H1 (cell line): ENCODE data around the gene SLC15A3. TPM values are rescaled to one million over a fixed set of nuclear protein-coding genes. Genes with fewer than 3 reads are reported as not detected.

Experiments
- CTCF ChIA-PET: fragments of 300-600 bp; sonication (Branson Sonifier 250); formaldehyde crosslinking; loops from one replicate; lab custom pipeline; 2021; ENCODE audit not compliant: partially characterized antibody; lab: Charles Lee
- POLR2A ChIA-PET: fragments of 300-600 bp; sonication (Branson Sonifier 250); formaldehyde crosslinking; loops from one replicate; lab custom pipeline; 2021; ENCODE audit warnings: inconsistent platforms; ENCODE audit not compliant: partially characterized antibody; lab: Charles Lee
- DNase-seq, 2 experiments: peaks; one replicate each; pipeline versions ENCODE4 v3.0.0 to v3.0.0-alpha.2; 2010 to 2022; ENCODE audit warnings: low spot score in 2 of 2, low read depth in 1 of 2, mixed read lengths in 1 of 2
- FAIRE-seq: peaks from 2 replicates; lab custom pipeline; 2011; peaks lifted over from hg19 to GRCh38; lab: Jason Lieb, UNC
- H2AFZ ChIP-seq: 2 replicates; pipeline ENCODE4 v1.8.1; 2012; ENCODE audit warnings: low read length, inconsistent platforms
- H2AK5ac ChIP-seq: 2 replicates; pipeline ENCODE4 v1.6.1; 2013; ENCODE audit warnings: low read depth, low read length
- H2BK120ac ChIP-seq: replicated peaks from 2 replicates; pipeline ENCODE3; 2013; ENCODE audit warnings: low read depth, low read length, inconsistent platforms
- H2BK12ac ChIP-seq: 2 replicates; pipeline ENCODE4 v1.6.1; 2013; ENCODE audit warnings: low read depth, low read length
- H2BK15ac ChIP-seq: 2 replicates; pipeline ENCODE4 v1.6.1; 2013; ENCODE audit warnings: low read length
- H2BK20ac ChIP-seq: 2 replicates; pipeline ENCODE4 v1.6.1; 2013; ENCODE audit warnings: low read length
- H2BK5ac ChIP-seq: 2 replicates; pipeline ENCODE4 v1.6.1; 2013; ENCODE audit warnings: low read depth, low read length
- H3K14ac ChIP-seq: 2 replicates; pipeline ENCODE4 v1.6.1; 2013; ENCODE audit warnings: inconsistent platforms; ENCODE audit not compliant: insufficient read length
- H3K18ac ChIP-seq: 2 replicates; pipeline ENCODE4 v1.6.1; 2013; ENCODE audit warnings: low read length; ENCODE audit errors: extremely low read depth
- H3K23ac ChIP-seq: 2 replicates; pipeline ENCODE4 v1.6.1; 2013; ENCODE audit warnings: inconsistent platforms; ENCODE audit not compliant: insufficient read length
- H3K23me2 ChIP-seq: 2 replicates; pipeline ENCODE4 v1.6.1; 2013; ENCODE audit warnings: low read depth, low read length
- H3K27ac ChIP-seq: 2 replicates; pipeline ENCODE4 v1.6.1; 2011; ENCODE audit warnings: low read depth, low read length, inconsistent platforms
- H3K27me3 ChIP-seq, 4 experiments: replicated peaks in 1 of 4; 1 replicate in 1 of 4; 2 replicates in 3 of 4; pipeline versions ENCODE4 v1.6.1 to v1.8.1; 2011 to 2013; ENCODE audit warnings: low read length in 3 of 4, mild to moderate bottlenecking in 3 of 4, inconsistent platforms in 2 of 4, mixed read lengths in 2 of 4, moderate library complexity in 1 of 4; ENCODE audit not compliant: control insufficient read depth in 3 of 4, insufficient read depth in 3 of 4; ENCODE audit errors: extremely low read depth in 1 of 4
- H3K36me3 ChIP-seq, 4 experiments: 2 replicates each; pipeline versions ENCODE4 v1.6.1 to v1.8.1; 2011 to 2013; ENCODE audit warnings: mild to moderate bottlenecking in 4 of 4, low read length in 3 of 4, moderate library complexity in 2 of 4, control low read depth in 1 of 4, inconsistent platforms in 1 of 4; ENCODE audit not compliant: insufficient read depth in 4 of 4, control insufficient read depth in 2 of 4
- H3K4ac ChIP-seq: replicated peaks from 2 replicates; pipeline ENCODE3; 2013; ENCODE audit warnings: low read length, low read depth, mixed read lengths, inconsistent platforms; ENCODE audit not compliant: insufficient read length
- H3K4me1 ChIP-seq, 4 experiments: replicated peaks in 1 of 4; 1 replicate in 1 of 4; 2 replicates in 3 of 4; pipeline versions ENCODE4 v1.6.1 to v1.8.1; 2011 to 2013; ENCODE audit warnings: low read length in 3 of 4, inconsistent platforms in 2 of 4, mixed read lengths in 1 of 4; ENCODE audit not compliant: insufficient read depth in 4 of 4, control insufficient read depth in 3 of 4
- H3K4me2 ChIP-seq, 2 experiments: 2 replicates each; pipeline versions ENCODE4 v1.6.1 to v1.8.1; 2011 to 2013; ENCODE audit warnings: low read depth in 2 of 2, low read length in 2 of 2, control low read depth in 1 of 2, inconsistent platforms in 1 of 2, mild to moderate bottlenecking in 1 of 2; ENCODE audit not compliant: insufficient read depth in 1 of 2
- H3K4me3 ChIP-seq, 4 experiments: fragments of 200-600, 300-600 bp in 1 of 4; sonication (generic), shearing (Covaris generic), sonication (Bioruptor Twin) in 1 of 4; 2 replicates each; pipeline versions ENCODE4 v1.5.1 to v1.8.1; 2011 to 2016; ENCODE audit warnings: low read length in 4 of 4, low read depth in 3 of 4, control low read depth in 2 of 4, inconsistent platforms in 2 of 4, mild to moderate bottlenecking in 2 of 4, mixed read lengths in 1 of 4, moderate library complexity in 1 of 4; ENCODE audit not compliant: insufficient read depth in 2 of 4; ENCODE audit errors: extremely low read depth in 1 of 4
- H3K56ac ChIP-seq: replicated peaks from 2 replicates; pipeline ENCODE3; 2013; ENCODE audit warnings: low read depth, mild to moderate bottlenecking, mixed read lengths, low read length, inconsistent platforms; ENCODE audit not compliant: insufficient read length
- H3K79me1 ChIP-seq: 2 replicates; pipeline ENCODE4 v1.6.1; 2013; ENCODE audit warnings: low read depth, low read length, control low read depth
- H3K79me2 ChIP-seq, 2 experiments: 2 replicates each; pipeline versions ENCODE4 v1.6.1 to v1.8.1; 2012 to 2013; ENCODE audit warnings: low read length in 2 of 2, mild to moderate bottlenecking in 2 of 2, inconsistent platforms in 1 of 2; ENCODE audit not compliant: insufficient read depth in 2 of 2, control insufficient read depth in 1 of 2
- H3K9ac ChIP-seq, 4 experiments: replicated peaks in 1 of 4; 1 replicate in 1 of 4; 2 replicates in 3 of 4; pipeline versions ENCODE4 v1.6.1 to v1.8.1; 2011 to 2013; ENCODE audit warnings: low read depth in 3 of 4, low read length in 3 of 4, control low read depth in 2 of 4, mild to moderate bottlenecking in 2 of 4, moderate library complexity in 2 of 4, inconsistent platforms in 1 of 4; ENCODE audit errors: extremely low read depth in 1 of 4
- H3K9me3 ChIP-seq, 2 experiments: 2 replicates each; pipeline versions ENCODE4 v1.6.1 to v1.8.1; 2012 to 2013; ENCODE audit warnings: mild to moderate bottlenecking in 2 of 2, moderate library complexity in 2 of 2, control low read depth in 1 of 2, inconsistent platforms in 1 of 2, low read depth in 1 of 2, low read length in 1 of 2, mixed read lengths in 1 of 2; ENCODE audit not compliant: insufficient read depth in 2 of 2
- H4K20me1 ChIP-seq, 2 experiments: replicated peaks in 1 of 2; 2 replicates each; pipeline versions ENCODE3 to v1.8.1; 2011 to 2013; ENCODE audit warnings: inconsistent platforms in 2 of 2, low read length in 2 of 2, mild to moderate bottlenecking in 1 of 2; ENCODE audit not compliant: insufficient read depth in 2 of 2, control insufficient read depth in 1 of 2
- H4K5ac ChIP-seq: 2 replicates; pipeline ENCODE4 v1.6.1; 2013; ENCODE audit warnings: low read length, low read depth, mixed read lengths, inconsistent platforms; ENCODE audit not compliant: insufficient read length
- H4K8ac ChIP-seq: 2 replicates; pipeline ENCODE4 v1.8.0; 2013; ENCODE audit warnings: mild to moderate bottlenecking, moderate library complexity, low read length, inconsistent platforms; ENCODE audit not compliant: insufficient read depth; ENCODE audit errors: extremely low read depth
- H4K91ac ChIP-seq: replicated peaks from 2 replicates; pipeline ENCODE3; 2013; ENCODE audit warnings: low read length, mixed read lengths, inconsistent platforms; ENCODE audit not compliant: insufficient read length
- ASH2L ChIP-seq: fragments of 200-600, 300-600 bp; sonication (generic); IDR thresholded peaks from one replicate; pipeline ENCODE4 v1.7.1; 2017; ENCODE audit warnings: low read length
- EP300 ChIP-seq, 2 experiments: IDR thresholded peaks; 1 replicate in 1 of 2; 2 replicates in 1 of 2; pipeline ENCODE4 v1.6.1; 2011 to 2012; ENCODE audit warnings: low read depth in 2 of 2, low read length in 2 of 2, mild to moderate bottlenecking in 2 of 2, borderline replicate concordance in 1 of 2, inconsistent platforms in 1 of 2, moderate library complexity in 1 of 2
- KDM1A ChIP-seq: fragments of 200-600, 300-600 bp; sonication (generic); IDR thresholded peaks from 2 replicates; pipeline ENCODE4 v1.7.1; 2016; ENCODE audit warnings: mild to moderate bottlenecking, low read length, borderline replicate concordance
- WGBS, 2 experiments: shearing (Covaris generic) in 1 of 2; methylation state at CpG; one replicate each; pipeline versions ENCODE4 v1.1.6 to v1.1.7; 2013 to 2015; ENCODE audit warnings: low lambda C conversion rate in 2 of 2, mixed read lengths in 2 of 2, inconsistent platforms in 1 of 2, low coverage in 1 of 2, missing lambda C conversion rate in 1 of 2; ENCODE audit not compliant: insufficient replicate concordance in 2 of 2, insufficient coverage in 1 of 2, insufficient read length in 1 of 2; ENCODE audit errors: extremely low coverage in 1 of 2, missing lambda C conversion rate in 1 of 2; 5-methylcytosine and 5-hydroxymethylcytosine counted together
- long read RNA-seq, 2 experiments: library from RNA in 1 of 2; library from capped mRNA in 1 of 2; stranded (forward); transcript quantifications; one replicate each; pipeline ENCODE4 v2.0.0, GENCODE V29; 2021; ENCODE audit warnings: inconsistent platforms in 1 of 2
- polyA minus RNA-seq, 3 experiments: library from RNA; depleted of rRNA, polyadenylated mRNA; stranded (reverse); fragments of >200 nt; gene quantifications; 1 replicate in 2 of 3; 2 replicates in 1 of 3; pipeline ENCODE4 v1.2.3, GENCODE V29; 2011
- polyA plus RNA-seq, 7 experiments: library from polyadenylated mRNA; depleted of rRNA in 3 of 7; stranded (reverse) in 5 of 7; unstranded in 2 of 7; fragments of >200 nt in 5 of 7; fragments of 200-250 nt in 2 of 7; gene quantifications; 1 replicate in 5 of 7; 2 replicates in 1 of 7; 4 replicates in 1 of 7; pipeline versions ENCODE4 v1.2.1 to v1.2.3, GENCODE V29; 2011 to 2013; ENCODE audit warnings: missing spikeins in 2 of 7, mixed read lengths in 2 of 7
- total RNA-seq: library from RNA; stranded (reverse); fragmentation: NEBNext Ultra II Directional; extraction: Animal tissue kit (Norgen Biotek cat#: 25700); gene quantifications from 2 replicates; pipeline ENCODE4 v1.2.1, GENCODE V29; 2021
- TF ChIP-seq, protein P1 (sequence below): IDR thresholded peaks from 2 replicates; pipeline ENCODE4 v1.6.1; 2012; ENCODE audit warnings: inconsistent platforms
- TF ChIP-seq, protein P2 (sequence below): IDR thresholded peaks from 2 replicates; pipeline ENCODE4 v1.6.1; 2011; ENCODE audit warnings: low read length, improper control_type of control experiment

SLC15A3 gene
- total RNA-seq: 25.8 and 33.7 TPM in 2 replicates
- polyA plus RNA-seq (2011; rRNA removed): 31.0 and 36.4 TPM in 2 replicates
- polyA plus RNA-seq (2011; cell fraction: cytosol; rRNA removed): 21.3 TPM
- 34.6 TPM for polyA plus RNA-seq (2011; cell fraction: nucleus; rRNA removed)
- polyA plus RNA-seq (2012, experiment 1 of 2): 23.0 to 39.6 TPM (median 34.9 TPM) in 4 replicates
- 42.7 TPM for polyA plus RNA-seq (2012, experiment 2 of 2)
- polyA plus RNA-seq (2013, experiment 1 of 2): 52.8 TPM
- polyA plus RNA-seq (2013, experiment 2 of 2): 59.9 TPM
- 32.4 and 38.1 TPM in 2 replicates for polyA minus RNA-seq (2011; rRNA and poly(A)+ RNA removed)
- 23.1 TPM for polyA minus RNA-seq (2011; cell fraction: cytosol; rRNA and poly(A)+ RNA removed)
- 32.3 TPM for polyA minus RNA-seq (2011; cell fraction: nucleus; rRNA and poly(A)+ RNA removed)
- long read RNA-seq, experiment 1, full-length matches to known transcripts: 23 of 35 reads
- long read RNA-seq, experiment 1, partial matches to known transcripts: 8 of 35 reads
- long read RNA-seq, experiment 1, other reads (novel, unspliced or antisense): 4 of 35 reads
- long read RNA-seq, experiment 2, full-length matches to known transcripts: 1 of 1 reads
- long read RNA-seq, experiment 2, partial matches to known transcripts: 0 of 1 reads
- long read RNA-seq, experiment 2, other reads (novel, unspliced or antisense): 0 of 1 reads

DNA sequence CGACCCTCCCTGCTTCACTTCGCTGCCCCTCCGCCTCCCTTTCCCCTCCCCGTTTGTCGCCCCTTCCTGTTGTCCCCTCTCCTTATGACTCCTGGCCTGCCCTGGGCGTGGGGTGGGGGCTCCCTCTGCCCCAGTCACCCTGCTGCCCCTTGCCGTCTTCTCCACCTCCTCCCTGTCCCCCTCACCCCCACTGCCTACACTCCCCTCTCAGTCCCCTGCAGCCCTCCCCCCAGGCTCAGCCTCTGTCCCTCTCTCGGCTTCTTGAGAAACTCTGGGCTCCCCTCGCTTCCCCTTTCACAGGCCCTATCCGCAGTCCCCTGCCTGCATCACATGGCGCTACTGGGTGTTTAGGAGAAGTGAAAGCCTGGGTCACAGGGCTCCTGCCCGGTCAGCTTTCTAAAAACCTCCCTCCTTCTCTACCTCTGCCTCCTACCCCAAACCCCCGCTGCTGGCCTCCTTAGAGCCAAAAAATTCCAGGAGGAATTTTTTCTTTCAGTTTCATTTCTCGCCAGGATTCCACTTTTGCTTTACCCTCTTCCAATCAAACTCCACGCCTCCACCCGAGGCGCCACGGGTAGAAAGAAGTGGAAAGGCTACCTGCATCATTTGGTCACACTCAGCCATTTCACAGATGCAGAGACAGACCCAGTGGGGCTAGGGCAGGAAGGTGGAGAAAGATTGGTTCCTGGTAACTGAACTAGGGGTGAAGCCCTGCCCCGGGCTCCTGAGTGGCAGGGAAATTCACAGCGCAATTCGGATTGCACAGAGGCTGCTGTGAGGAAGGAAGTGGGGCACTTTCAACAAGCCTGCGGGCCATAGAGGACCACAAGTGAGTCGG lies at the start of gene SLC15A3:
Gene SLC15A3 (minus strand): TSS at position 273 of the 838 bp plus-strand sequence. CDS start 625 bp downstream, outside the sequence.
- CTCF ChIA-PET: interaction anchor here (1.5 kb wide), 1 partner anchor 18 kb away, joined by 5 read pairs; no protein-coding TSS in a partner anchor
- H3K4me1 ChIP-seq: peaks cover 0 to 23% (median 14%) of the 10 kb centered on the region in 4 experiments; a peak in 6 of 7 replicates
- FAIRE-seq (no peak), DNase-seq (peak in 1 of 2 experiments; percentile 72)
- H3K27me3 ChIP-seq: peaks cover 0 to 15% (median 8%) of the 10 kb centered on the region in 4 experiments; a peak in 4 of 7 replicates
- peak within 1 kb of the TSS; percentile 26; the same call in 1 of the 2 replicates for H3K27ac ChIP-seq
- no peaks in the 10 kb centered on the region for H3K79me2 ChIP-seq
- H3K36me3 ChIP-seq: no peaks in the 10 kb centered on the region
- no peak within 1 kb of the TSS for H2AK5ac ChIP-seq
- POLR2A ChIA-PET: interaction anchor here (1.1 to 2.5 kb wide), 4 partner anchors 9 to 66 kb away, joined by 4 to 10 read pairs (median 7); no protein-coding TSS in a partner anchor
- no peaks in the 10 kb centered on the region for H3K9me3 ChIP-seq
- H3K9ac ChIP-seq: peak within 1 kb of the TSS in 3 of 4 experiments; percentile 34 to 55 (median 50); a peak in 5 of 7 replicates
- peak within 1 kb of the TSS; percentile 91 for H3K18ac ChIP-seq
- H2BK12ac ChIP-seq: peak within 1 kb of the TSS; percentile 95; the same call in 1 of the 2 replicates
- no peak within 1 kb of the TSS for H2BK120ac ChIP-seq
- 18% methylated on average over 19 of the region's 23 CpGs; no CpG with 5 or more reads in 1 of the 2 experiments for WGBS, 2 experiments
- H2BK20ac ChIP-seq: peak within 1 kb of the TSS; percentile 80; the same call in 1 of the 2 replicates
- peak within 1 kb of the TSS; percentile 92; the same call in 1 of the 2 replicates for H2BK5ac ChIP-seq
- no peak within 1 kb of the TSS for H3K23ac ChIP-seq
- peak within 1 kb of the TSS; percentile 89 to 92 for H3K4me2 ChIP-seq
- H4K5ac ChIP-seq: peak within 1 kb of the TSS; percentile 7
- H2BK15ac ChIP-seq: peak within 1 kb of the TSS; percentile 95; the same call in 1 of the 2 replicates
- H3K79me1 ChIP-seq: no peaks in the 10 kb centered on the region
- peaks cover 15% of the 10 kb centered on the region; the same call in 1 of the 2 replicates for H3K23me2 ChIP-seq
- H4K91ac ChIP-seq: peak within 1 kb of the TSS; percentile 94
- peak within 1 kb of the TSS; percentile 58 for H3K4ac ChIP-seq
- H3K56ac ChIP-seq: no peak within 1 kb of the TSS
- peak within 1 kb of the TSS; percentile 84 for H2AFZ ChIP-seq
- H3K14ac ChIP-seq: no peak within 1 kb of the TSS
- peak within 1 kb of the TSS; percentile 28 to 66 (median 48) for H3K4me3 ChIP-seq
- peak within 1 kb of the TSS; percentile 91 for H4K8ac ChIP-seq
- H4K20me1 ChIP-seq: peaks cover 0 to 2% of the 10 kb centered on the region in 2 experiments
- TF ChIP-seq KDM1A: no peak
- TF ChIP-seq ASH2L: peak; percentile 88
- no peak for TF ChIP-seq EP300 (IDR thresholded peaks at IDR 0.05; ENCODE audit: borderline replicate concordance in 1 of 2, low read depth in 2 of 2, low read length in 2 of 2)
- TF ChIP-seq, protein P1, sequence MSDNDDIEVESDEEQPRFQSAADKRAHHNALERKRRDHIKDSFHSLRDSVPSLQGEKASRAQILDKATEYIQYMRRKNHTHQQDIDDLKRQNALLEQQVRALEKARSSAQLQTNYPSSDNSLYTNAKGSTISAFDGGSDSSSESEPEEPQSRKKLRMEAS: peak; percentile 58; the same call in 1 of the 2 replicates
- TF ChIP-seq, protein P2, sequence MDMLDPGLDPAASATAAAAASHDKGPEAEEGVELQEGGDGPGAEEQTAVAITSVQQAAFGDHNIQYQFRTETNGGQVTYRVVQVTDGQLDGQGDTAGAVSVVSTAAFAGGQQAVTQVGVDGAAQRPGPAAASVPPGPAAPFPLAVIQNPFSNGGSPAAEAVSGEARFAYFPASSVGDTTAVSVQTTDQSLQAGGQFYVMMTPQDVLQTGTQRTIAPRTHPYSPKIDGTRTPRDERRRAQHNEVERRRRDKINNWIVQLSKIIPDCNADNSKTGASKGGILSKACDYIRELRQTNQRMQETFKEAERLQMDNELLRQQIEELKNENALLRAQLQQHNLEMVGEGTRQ: 0 out of 2 replicates have a peak, but pooled peaks have one; percentile 27
